ENCODE data around the gene IFI35. TPM values are rescaled to one million over a fixed set of nuclear protein-coding genes. Genes with fewer than 3 reads are reported as not detected.

Gene IFI35
- total and polyA plus RNA-seq, 9 of the 15 experiments (the other 6 are each of a cell fraction or from before 2014, with no cell fraction given): 4.4 to 13.1 (median 10.2) TPM

DNA sequence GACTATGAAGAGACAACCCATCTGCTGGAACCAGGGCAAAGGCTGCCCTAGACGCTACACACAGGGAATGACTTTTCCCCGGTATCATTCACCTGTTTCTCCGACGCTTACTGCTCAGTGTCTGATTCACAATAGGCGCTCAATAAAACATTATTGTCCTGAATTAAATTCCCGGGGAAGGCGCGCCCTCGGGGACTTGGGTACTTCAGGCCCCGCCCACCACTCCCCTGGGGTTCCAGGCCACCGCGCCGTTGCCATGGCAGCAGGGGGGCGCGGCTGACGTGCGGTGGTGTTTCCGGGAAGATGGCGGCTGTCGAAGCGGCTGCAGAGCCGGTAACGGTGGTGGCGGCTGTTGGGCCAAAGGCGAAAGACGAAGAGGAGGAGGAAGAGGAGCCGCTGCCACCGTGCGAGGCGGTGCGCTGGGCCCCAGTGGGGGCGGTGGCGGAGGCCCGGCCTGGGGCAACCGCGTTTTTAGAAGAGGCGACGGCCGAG lies 26.3 kb upstream of the IFI35 start, which contains the start of gene RUNDC1 (continued):
- TF ChIP-seq ATF2 (CRISPR knock-in tag; IDR thresholded peaks at IDR 0.05) (no peak), ZNF165 (CRISPR knock-in tag; IDR thresholded peaks at IDR 0.05; ENCODE audit: borderline replicate concordance) (no peak), ZNF146 (CRISPR knock-in tag; IDR thresholded peaks at IDR 0.05; ENCODE audit: unreplicated experiment) (no peak), ZBTB9 (CRISPR knock-in tag; IDR thresholded peaks at IDR 0.05) (0 out of 2 replicates have a peak, but pooled peaks have one; percentile 17), RBM14 (IDR thresholded peaks at IDR 0.05; ENCODE audit: borderline replicate concordance, insufficient read depth, low read depth, low read length) (no peak), CXXC5 (CRISPR knock-in tag; IDR thresholded peaks at IDR 0.05) (no peak; the same call in none of the 2 replicates), ESRRB (CRISPR knock-in tag; IDR thresholded peaks at IDR 0.05; ENCODE audit: borderline replicate concordance) (no peak), PRMT5 (CRISPR knock-in tag; IDR thresholded peaks at IDR 0.05) (no peak), UBTF (IDR thresholded peaks at IDR 0.05; ENCODE audit: borderline replicate concordance in 1 of 2, low read depth in 2 of 2, low read length in 2 of 2) (no peak), ATF7 (IDR thresholded peaks at IDR 0.05) (no peak; the same call in 1 of the 2 replicates), HBP1 (CRISPR knock-in tag; IDR thresholded peaks at IDR 0.05) (no peak), IFI16 (CRISPR knock-in tag; IDR thresholded peaks at IDR 0.05) (no peak), WHSC1 (IDR thresholded peaks at IDR 0.05; ENCODE audit: low read length) (no peak), NBN (IDR thresholded peaks at IDR 0.05; ENCODE audit: low read depth) (no peak), ZNF174 (CRISPR knock-in tag; IDR thresholded peaks at IDR 0.05) (no peak), THRA (IDR thresholded peaks at IDR 0.05) (no peak), PPARD (CRISPR knock-in tag; IDR thresholded peaks at IDR 0.05) (no peak), CBX1 (IDR thresholded peaks at IDR 0.05; ENCODE audit: low read depth) (0 out of 2 replicates have a peak, but pooled peaks have one; percentile 24)
- TF ChIP-seq, protein P1, sequence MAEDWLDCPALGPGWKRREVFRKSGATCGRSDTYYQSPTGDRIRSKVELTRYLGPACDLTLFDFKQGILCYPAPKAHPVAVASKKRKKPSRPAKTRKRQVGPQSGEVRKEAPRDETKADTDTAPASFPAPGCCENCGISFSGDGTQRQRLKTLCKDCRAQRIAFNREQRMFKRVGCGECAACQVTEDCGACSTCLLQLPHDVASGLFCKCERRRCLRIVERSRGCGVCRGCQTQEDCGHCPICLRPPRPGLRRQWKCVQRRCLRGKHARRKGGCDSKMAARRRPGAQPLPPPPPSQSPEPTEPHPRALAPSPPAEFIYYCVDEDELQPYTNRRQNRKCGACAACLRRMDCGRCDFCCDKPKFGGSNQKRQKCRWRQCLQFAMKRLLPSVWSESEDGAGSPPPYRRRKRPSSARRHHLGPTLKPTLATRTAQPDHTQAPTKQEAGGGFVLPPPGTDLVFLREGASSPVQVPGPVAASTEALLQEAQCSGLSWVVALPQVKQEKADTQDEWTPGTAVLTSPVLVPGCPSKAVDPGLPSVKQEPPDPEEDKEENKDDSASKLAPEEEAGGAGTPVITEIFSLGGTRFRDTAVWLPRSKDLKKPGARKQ (CRISPR knock-in tag; IDR thresholded peaks at IDR 0.05): no peak
